ENCODE measurements around the gene NCAM2.

GRCh38 chr21:21028275-21028820 is 30.1 kb downstream of the NCAM2 start:
- no peak for TF ChIP-seq POLR2AphosphoS5 (IDR thresholded peaks at IDR 0.05; ENCODE audit: low read depth, low read length)
- no peak for TF ChIP-seq POLR2A (IDR thresholded peaks at IDR 0.05; ENCODE audit: low read depth, low read length)
- TF ChIP-seq TAF1 (IDR thresholded peaks at IDR 0.05; ENCODE audit: low read depth, low read length), result no peak
- TF ChIP-seq SPI1 (IDR thresholded peaks at IDR 0.05; ENCODE audit: low read depth, low read length), result no peak

All from GM12891 (cell line).